Caki2 (cell line): ENCODE measurements around the gene SERINC1. TPM values are rescaled to one million over a fixed set of nuclear protein-coding genes. Genes with fewer than 3 reads are reported as not detected.

Experiments used
- DNase-seq: peaks from one replicate; pipeline ENCODE4 v3.0.0-alpha.2; 2015; ENCODE audit warnings: low read depth
- in situ Hi-C: cut with HindIII; loops from 2 replicates; pipeline ENCODE4 v1.10.0; 2016; ENCODE audit warnings: low sequenced_read_pairs, low pct_unique_long_range_greater_than_20kb, mixed read lengths
- total RNA-seq: library from RNA; depleted of rRNA; stranded (reverse); fragments of >200 nt; shearing (Covaris generic); gene quantifications from 2 replicates; pipeline ENCODE4 v1.2.3, GENCODE V29; 2014; ENCODE audit warnings: low replicate concordance

SERINC1 gene
- total RNA-seq, 1 experiment from 2014 or later, result 76.3 TPM

- no peak for DNase-seq
- in situ Hi-C loops, result no loop called here
Observed at GRCh38 chr6:122452509-122452908, 19.1 kb downstream of the SERINC1 start.

GRCh38 chr6:122449069-122449468, 22.5 kb downstream of the SERINC1 start:
- DNase-seq, result peak; percentile 84

GRCh38 chr6:122445274-122445673, 26.3 kb downstream of the SERINC1 start:
- in situ Hi-C loops, result loop anchor here (5.0 kb wide), 1 partner anchor 33 kb away; no protein-coding TSS in a partner anchor
- DNase-seq, result no peak

More at GRCh38 chr6:122449069-122449468, 22.5 kb downstream of the SERINC1 start:
- in situ Hi-C loops, result loop anchor here (5.0 kb wide), 1 partner anchor 37 kb away; no protein-coding TSS in a partner anchor

GRCh38 chr6:122438975-122439374, 32.6 kb downstream of the SERINC1 start:
- no peak for DNase-seq
- in situ Hi-C loops, result no loop called here

- DNase-seq, result no peak
- in situ Hi-C loops, result no loop called here
Observed at GRCh38 chr6:122432816-122433215, 38.8 kb downstream of the SERINC1 start.

- DNase-seq, result no peak
- in situ Hi-C loops, result no loop called here
Observed at GRCh38 chr6:122431780-122432179, 39.8 kb downstream of the SERINC1 start.

GRCh38 chr6:122429323-122429722, 42.3 kb downstream of the SERINC1 start:
- no peak for DNase-seq
- in situ Hi-C loops, result no loop called here

GRCh38 chr6:122428781-122429180, 42.8 kb downstream of the SERINC1 start:
- no peak for DNase-seq
- in situ Hi-C loops, result no loop called here

GRCh38 chr6:122426597-122426996, 45.0 kb downstream of the SERINC1 start:
- in situ Hi-C loops, result no loop called here
- no peak for DNase-seq

- in situ Hi-C loops, result no loop called here
Observed at GRCh38 chr6:122423734-122424133, 47.9 kb downstream of the SERINC1 start.

GRCh38 chr6:122422614-122423267, 48.9 kb downstream of the SERINC1 start:
- no peak for DNase-seq
- in situ Hi-C loops, result no loop called here

More at GRCh38 chr6:122423734-122424133, 47.9 kb downstream of the SERINC1 start:
- no peak for DNase-seq

- DNase-seq, result no peak
- in situ Hi-C loops, result no loop called here
Observed at GRCh38 chr6:122422003-122422402, 49.6 kb downstream of the SERINC1 start.

- no peak for DNase-seq
- in situ Hi-C loops, result no loop called here
Observed at GRCh38 chr6:122416825-122417224, 54.8 kb downstream of the SERINC1 start.

- in situ Hi-C loops, result loop anchor here (5.0 kb wide), 1 partner anchor 35 kb away; no protein-coding TSS in a partner anchor
- DNase-seq, result no peak
Observed at GRCh38 chr6:122412001-122412400, 59.6 kb downstream of the SERINC1 start.

- no peak for DNase-seq
- in situ Hi-C loops, result no loop called here
Observed at GRCh38 chr6:122408702-122409458, 62.7 kb downstream of the SERINC1 start.

GRCh38 chr6:122408240-122408639, 63.4 kb downstream of the SERINC1 start:
- no peak for DNase-seq
- in situ Hi-C loops, result no loop called here

GRCh38 chr6:122407712-122408111, 63.9 kb downstream of the SERINC1 start:
- in situ Hi-C loops, result no loop called here

GRCh38 chr6:122406187-122406586, 65.4 kb downstream of the SERINC1 start:
- in situ Hi-C loops, result no loop called here
- DNase-seq, result no peak

More at GRCh38 chr6:122407712-122408111, 63.9 kb downstream of the SERINC1 start:
- DNase-seq, result no peak

GRCh38 chr6:122405417-122405816, 66.2 kb downstream of the SERINC1 start:
- no peak for DNase-seq
- in situ Hi-C loops, result no loop called here
